SK-N-MC (cell line): ENCODE data around the gene CNNM1.

ENCODE experiments used
- DNase-seq: peaks from one replicate; pipeline ENCODE4 v3.0.0-alpha.2; 2011; ENCODE audit warnings: low read depth, low spot score
- H3K27ac ChIP-seq: fragments of 200-600 bp; sonication (generic); 2 replicates; pipeline ENCODE4 v1.5.1; 2016; ENCODE audit warnings: mixed run types
- H3K36me3 ChIP-seq: fragments of 200-600 bp; sonication (generic); 2 replicates; pipeline ENCODE4 v1.6.1; 2017; ENCODE audit warnings: antibody characterized with exemption, low read length, mixed read lengths; ENCODE audit not compliant: insufficient read depth
- H3K4me3 ChIP-seq: fragments of 200-600 bp; sonication (generic); 2 replicates; pipeline ENCODE4 v1.5.1; 2016
- H3K9ac ChIP-seq: fragments of 200-600 bp; sonication (generic); 2 replicates; pipeline ENCODE4 v1.8.0; 2017; ENCODE audit warnings: mixed run types, mixed read lengths; ENCODE audit not compliant: insufficient read length
- H3K9me3 ChIP-seq: fragments of 200-600 bp; sonication (generic); 2 replicates; pipeline ENCODE4 v1.6.1; 2017; ENCODE audit warnings: low read depth, mild to moderate bottlenecking, antibody characterized with exemption, low read length, moderate library complexity, mixed read lengths
- EZH2 ChIP-seq: fragments of 200-600 bp; sonication (generic); IDR thresholded peaks from one replicate; pipeline ENCODE4 v1.6.1; 2017; ENCODE audit warnings: antibody characterized with exemption
- FOXP2 ChIP-seq: optimal IDR thresholded peaks from 2 replicates; pipeline ENCODE3; 2011; ENCODE audit warnings: mild to moderate bottlenecking, moderate library complexity; ENCODE audit not compliant: insufficient read depth; ENCODE audit errors: extremely low read length, control extremely low read depth
- POLR2AphosphoS5 ChIP-seq: IDR thresholded peaks from 2 replicates; pipeline ENCODE4 v1.6.1; 2012; ENCODE audit warnings: mild to moderate bottlenecking, low read depth, low read length, borderline replicate concordance

The CNNM1 gene

GRCh38 chr10:99341860-99342490 lies 12.8 kb downstream of the CNNM1 start:
- Histone ChIP-seq H3K4me3 (no peak overlapping the region), H3K36me3 (no peaks in the 10 kb centered on the region), H3K9me3 (no peaks in the 10 kb centered on the region), H3K9ac (no peak overlapping the region), H3K27ac (no peak overlapping the region)
- no peak for TF ChIP-seq FOXP2
- TF ChIP-seq POLR2AphosphoS5 = no peak
- TF ChIP-seq EZH2 = no peak
- DNase-seq = no peak

GRCh38 chr10:99343262-99343661 lies 14.1 kb downstream of the CNNM1 start:
- no peak overlapping the region for H3K27ac ChIP-seq
- H3K9me3 ChIP-seq = no peaks in the 10 kb centered on the region
- TF ChIP-seq FOXP2 (no peak), EZH2 (no peak), POLR2AphosphoS5 (no peak)
- DNase-seq = no peak
- no peak overlapping the region for H3K4me3 ChIP-seq
- H3K36me3 ChIP-seq = no peaks in the 10 kb centered on the region
- H3K9ac ChIP-seq = no peak overlapping the region

GRCh38 chr10:99344715-99345114 lies 15.6 kb downstream of the CNNM1 start:
- H3K9me3 ChIP-seq = no peaks in the 10 kb centered on the region
- no peak overlapping the region for H3K9ac ChIP-seq
- no peaks in the 10 kb centered on the region for H3K36me3 ChIP-seq
- no peak overlapping the region for H3K27ac ChIP-seq
- no peak for DNase-seq
- no peak overlapping the region for H3K4me3 ChIP-seq
- no peak for TF ChIP-seq POLR2AphosphoS5

GRCh38 chr10:99345350-99345749 lies 16.2 kb downstream of the CNNM1 start:
- Histone ChIP-seq H3K4me3 (no peak overlapping the region), H3K9ac (no peak overlapping the region), H3K27ac (no peak overlapping the region), H3K9me3 (no peaks in the 10 kb centered on the region), H3K36me3 (no peaks in the 10 kb centered on the region)
- no peak for DNase-seq
- no peak for TF ChIP-seq EZH2

- TF ChIP-seq POLR2AphosphoS5 (no peak), FOXP2 (no peak), EZH2 (no peak)
- Histone ChIP-seq H3K4me3 (no peak overlapping the region), H3K27ac (no peak overlapping the region), H3K9ac (no peak overlapping the region), H3K9me3 (no peaks in the 10 kb centered on the region), H3K36me3 (no peaks in the 10 kb centered on the region)
- no peak for DNase-seq
These were observed 17.1 kb downstream of the CNNM1 start for GRCh38 chr10:99346247-99346646.

- Histone ChIP-seq H3K9ac (no peak overlapping the region), H3K9me3 (no peaks in the 10 kb centered on the region), H3K36me3 (no peaks in the 10 kb centered on the region), H3K27ac (no peak overlapping the region), H3K4me3 (no peak overlapping the region)
- TF ChIP-seq POLR2AphosphoS5 = no peak
- no peak for TF ChIP-seq EZH2
- TF ChIP-seq FOXP2 = no peak
- DNase-seq = no peak
These were observed 18.5 kb downstream of the CNNM1 start for GRCh38 chr10:99347672-99348071.

GRCh38 chr10:99353182-99353581 lies 24.0 kb downstream of the CNNM1 start:
- Histone ChIP-seq H3K9me3 (no peaks in the 10 kb centered on the region), H3K36me3 (no peaks in the 10 kb centered on the region), H3K9ac (no peak overlapping the region), H3K27ac (no peak overlapping the region), H3K4me3 (no peak overlapping the region)
- no peak for DNase-seq
- TF ChIP-seq FOXP2 (no peak), EZH2 (no peak), POLR2AphosphoS5 (no peak)

GRCh38 chr10:99357691-99358090 lies 28.5 kb downstream of the CNNM1 start:
- no peaks in the 10 kb centered on the region for H3K9me3 ChIP-seq
- TF ChIP-seq FOXP2 (no peak), EZH2 (no peak)
- H3K27ac ChIP-seq = no peak overlapping the region
- H3K36me3 ChIP-seq = no peaks in the 10 kb centered on the region
- H3K4me3 ChIP-seq = no peak overlapping the region
- H3K9ac ChIP-seq = no peak overlapping the region
- DNase-seq = no peak

- Histone ChIP-seq H3K9ac (no peak overlapping the region), H3K4me3 (no peak overlapping the region), H3K36me3 (no peaks in the 10 kb centered on the region), H3K27ac (no peak overlapping the region), H3K9me3 (no peaks in the 10 kb centered on the region)
- DNase-seq = no peak
- TF ChIP-seq FOXP2 (no peak), EZH2 (no peak), POLR2AphosphoS5 (no peak)
These were observed 28.9 kb downstream of the CNNM1 start for GRCh38 chr10:99358101-99358500.

GRCh38 chr10:99360934-99361333 lies 31.8 kb downstream of the CNNM1 start:
- DNase-seq = no peak
- TF ChIP-seq EZH2 (no peak), POLR2AphosphoS5 (no peak), FOXP2 (no peak)
- Histone ChIP-seq H3K27ac (no peak overlapping the region), H3K9me3 (no peaks in the 10 kb centered on the region), H3K9ac (no peak overlapping the region), H3K36me3 (no peaks in the 10 kb centered on the region), H3K4me3 (no peak overlapping the region)
